Erythroblast (primary cell): ENCODE data around the gene ARHGAP26.
"Not testable (repeated sequence)": the region's sequence is repeated elsewhere in the genome, so short reads cannot be mapped to it uniquely, and the experiment has no call there.

ENCODE experiments used
- GATA1 ChIP-seq: IDR thresholded peaks from 2 replicates; pipeline ENCODE4 v1.6.1; 2011; ENCODE audit warnings: low read depth, mild to moderate bottlenecking, control low read depth, low read length, moderate library complexity
- POLR2A ChIP-seq: IDR thresholded peaks from 2 replicates; pipeline ENCODE4 v1.6.1; 2011; ENCODE audit warnings: mild to moderate bottlenecking, low read length

GRCh38 chr5:143000551-143000950, 230.4 kb downstream of the ARHGAP26 start:
- not testable (repeated sequence) for TF ChIP-seq POLR2A, GATA1
